GM21515 (cell line): ENCODE data around the gene ANKS3.
"Not testable (repeated sequence)": the region's sequence is repeated elsewhere in the genome, so short reads cannot be mapped to it uniquely, and the experiment has no call there.

Source experiments
- ATAC-seq: cut with Tn5 transposase; IDR thresholded peaks from one replicate; pipeline ENCODE4 v1.9.1; 2021; ENCODE audit not compliant: unreplicated experiment

The ANKS3 gene

GRCh38 chr16:4754865-4755264 is 20.8 kb upstream of the ANKS3 start:
- no peak for ATAC-seq

DNA sequence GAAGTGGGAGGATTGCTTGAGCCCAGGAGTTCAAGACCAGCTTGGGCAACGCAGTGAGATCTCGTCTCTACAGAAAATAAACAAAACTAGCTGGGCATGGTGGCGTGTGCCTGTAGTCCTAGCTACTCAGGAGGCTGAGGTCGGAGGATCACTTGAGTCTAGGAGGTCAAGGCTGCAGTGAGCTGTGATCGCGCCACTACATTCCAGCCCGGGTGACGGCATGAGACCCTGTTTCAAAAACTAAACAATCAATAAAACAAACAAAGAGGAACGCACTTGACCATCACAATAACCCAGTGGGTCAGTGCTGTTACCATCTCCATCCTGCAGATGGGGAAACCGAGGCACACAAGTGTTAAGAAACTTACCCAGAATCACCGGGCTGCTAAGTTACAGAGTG is 19.2 kb upstream of the ANKS3 start:
- ATAC-seq: no peak

DNA sequence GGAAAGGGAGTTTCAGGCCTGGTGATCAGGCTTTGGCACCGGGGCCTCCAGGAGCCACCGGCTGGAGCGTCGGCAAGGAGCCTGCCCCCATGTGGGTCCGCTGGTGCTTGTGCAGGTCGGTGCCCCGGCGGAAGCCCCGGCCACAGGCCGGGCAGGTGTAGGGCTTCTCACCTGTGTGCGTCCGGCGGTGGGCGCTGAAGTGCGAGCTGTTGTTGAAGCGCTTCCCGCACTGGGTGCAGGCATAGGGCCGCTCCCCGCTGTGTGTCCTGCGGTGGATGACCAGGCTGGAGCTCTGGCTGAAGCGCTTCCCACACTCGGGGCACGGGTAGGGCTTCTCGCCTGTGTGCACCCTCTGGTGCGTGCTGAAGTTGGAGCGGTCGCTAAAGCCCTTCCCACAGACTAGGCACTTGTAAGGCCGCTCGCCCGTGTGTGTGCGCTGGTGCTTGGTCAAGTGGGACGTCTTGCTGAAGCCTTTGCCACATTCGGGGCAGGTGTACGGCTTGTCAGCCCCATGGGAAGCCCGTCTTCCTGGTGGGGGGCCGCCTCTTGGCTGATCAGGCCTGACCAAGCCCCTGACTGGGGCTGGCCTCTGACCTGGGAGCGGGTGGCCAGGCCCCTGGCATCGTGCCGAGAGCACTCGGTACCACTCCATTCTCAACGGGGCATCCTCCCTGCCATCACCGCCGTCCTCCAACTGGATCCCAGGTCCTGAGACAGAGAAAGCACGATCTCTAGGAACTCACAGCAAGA is 18.5 kb upstream of the ANKS3 start:
- ATAC-seq: no peak

- ATAC-seq: no peak
These were observed 16.8 kb upstream of the ANKS3 start for GRCh38 chr16:4750896-4751295.

GRCh38 chr16:4749700-4750257 is 15.7 kb upstream of the ANKS3 start:
- ATAC-seq: no peak

DNA sequence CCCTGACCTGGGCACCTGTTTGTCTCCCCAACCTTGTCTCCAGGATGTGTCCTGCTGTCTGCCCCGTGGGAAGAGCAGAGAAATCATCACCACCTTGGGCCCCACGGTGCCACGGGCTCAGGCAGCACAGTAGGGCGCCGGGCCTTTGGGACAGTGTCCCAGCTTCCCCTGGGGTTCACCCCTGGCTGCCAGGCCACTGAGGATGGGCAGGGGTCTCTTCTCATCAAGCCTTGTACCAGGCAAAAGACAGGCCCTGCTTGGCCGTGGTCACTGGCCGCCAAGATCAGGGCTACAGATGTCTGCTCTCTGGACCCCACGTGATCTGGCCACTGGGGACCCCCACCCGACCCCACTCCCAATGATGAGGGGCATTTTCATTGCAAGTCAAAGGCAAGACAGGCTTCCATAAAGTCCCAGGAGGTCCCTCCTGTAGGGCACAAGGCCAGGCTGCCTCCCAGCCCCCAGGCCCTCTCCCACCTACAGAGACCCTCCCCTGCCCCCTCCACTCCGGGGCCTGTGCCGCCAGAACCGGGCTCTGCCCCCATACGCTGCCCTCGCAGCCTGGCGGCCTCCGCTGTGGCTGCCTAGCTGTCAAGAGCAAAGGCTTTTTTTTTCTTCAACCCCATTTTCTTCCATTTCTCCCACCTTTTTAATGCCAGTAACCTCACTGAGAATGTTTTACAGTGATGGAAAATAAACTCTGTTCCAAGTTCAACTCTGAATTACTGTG is 14.8 kb upstream of the ANKS3 start:
- no peak for ATAC-seq

DNA sequence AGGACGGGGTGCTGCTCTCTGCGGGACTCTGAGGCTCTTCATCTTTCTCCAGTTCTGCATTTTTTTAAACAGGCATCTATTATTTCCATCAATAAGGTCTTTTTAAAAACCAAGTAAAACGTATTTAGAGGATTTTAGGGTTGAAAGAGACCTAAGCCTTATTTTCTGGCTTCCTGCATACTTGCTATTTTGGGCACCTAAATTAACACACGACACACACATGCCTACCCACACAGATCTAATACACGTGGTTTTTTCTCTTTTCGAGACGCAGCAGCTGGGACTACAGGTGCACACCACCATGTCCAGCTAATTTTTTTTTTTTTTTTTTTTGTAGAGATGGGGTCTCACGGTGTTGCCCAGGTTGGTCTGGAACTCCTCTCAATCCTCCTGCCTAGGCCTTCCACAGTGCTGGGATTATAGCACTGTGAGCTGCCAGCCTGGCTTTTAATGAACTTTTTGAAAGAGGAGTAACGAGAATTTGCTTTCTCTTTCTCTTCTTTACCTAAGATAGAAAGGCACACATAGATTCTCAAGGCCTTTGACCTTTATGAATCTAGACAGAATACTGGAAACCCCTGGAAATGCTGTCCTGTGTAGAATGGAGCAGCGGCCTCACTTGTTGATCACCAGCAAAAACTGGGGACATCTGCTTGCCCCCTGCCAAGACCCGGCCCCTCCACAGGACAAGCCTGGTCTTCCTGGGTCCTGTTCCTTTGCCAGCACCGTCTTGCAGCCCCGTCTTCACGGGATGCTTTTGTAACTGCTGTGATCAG is 14.0 kb upstream of the ANKS3 start:
- ATAC-seq: no peak

GRCh38 chr16:4746991-4747574 is 13.0 kb upstream of the ANKS3 start:
- ATAC-seq: no peak

GRCh38 chr16:4746215-4746614 is 12.1 kb upstream of the ANKS3 start:
- no peak for ATAC-seq

DNA sequence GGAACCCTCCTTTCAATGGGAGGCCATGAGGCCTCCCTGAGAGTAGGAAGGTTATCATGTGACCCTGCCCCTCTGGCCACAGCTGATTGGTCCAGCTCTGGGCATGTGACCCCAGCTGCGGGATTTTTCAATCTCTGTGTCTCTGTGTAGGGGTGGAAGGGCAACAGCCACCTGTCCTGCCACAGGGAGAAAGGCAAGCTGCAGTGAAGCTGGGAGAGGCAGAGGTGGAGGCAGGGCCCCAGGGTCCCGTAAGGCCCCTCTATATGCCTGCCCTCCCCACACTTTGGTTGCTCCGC is 11.2 kb upstream of the ANKS3 start:
- no peak for ATAC-seq

DNA sequence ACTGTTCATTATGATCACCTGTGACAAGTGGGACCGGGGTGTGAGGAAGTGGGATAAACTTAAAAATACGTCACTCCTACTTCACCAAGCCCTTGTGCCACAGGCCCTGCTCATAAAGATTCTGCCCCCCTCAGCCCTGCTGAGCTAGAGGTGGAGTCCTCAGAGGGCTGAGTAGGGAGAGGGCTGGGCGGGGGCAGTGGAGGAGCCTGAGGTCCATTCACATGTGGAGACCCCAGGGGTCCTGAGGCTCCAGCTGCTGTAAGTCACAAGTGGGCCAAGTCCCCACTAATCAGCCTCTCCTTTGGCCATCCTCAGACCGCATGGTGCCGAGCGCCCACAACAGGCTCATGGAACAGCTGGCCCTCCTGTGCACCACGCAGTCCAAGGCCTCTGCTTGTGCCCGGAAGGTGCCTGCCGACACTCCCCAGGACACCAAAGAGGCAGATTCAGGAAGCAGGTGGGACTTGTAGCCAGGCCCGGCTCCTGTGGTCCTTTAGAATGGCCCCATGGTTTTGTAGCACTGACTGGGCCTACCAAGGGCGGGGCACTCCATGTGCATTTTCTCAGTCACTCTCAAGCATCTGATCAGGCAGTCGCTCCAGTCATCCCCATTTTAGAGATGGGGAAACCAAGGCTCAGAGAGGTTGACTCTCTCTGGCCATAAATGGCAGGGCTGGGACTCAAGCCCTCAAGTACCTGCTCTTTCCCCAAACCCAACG is 10.6 kb upstream of the ANKS3 start:
- ATAC-seq: no peak

DNA sequence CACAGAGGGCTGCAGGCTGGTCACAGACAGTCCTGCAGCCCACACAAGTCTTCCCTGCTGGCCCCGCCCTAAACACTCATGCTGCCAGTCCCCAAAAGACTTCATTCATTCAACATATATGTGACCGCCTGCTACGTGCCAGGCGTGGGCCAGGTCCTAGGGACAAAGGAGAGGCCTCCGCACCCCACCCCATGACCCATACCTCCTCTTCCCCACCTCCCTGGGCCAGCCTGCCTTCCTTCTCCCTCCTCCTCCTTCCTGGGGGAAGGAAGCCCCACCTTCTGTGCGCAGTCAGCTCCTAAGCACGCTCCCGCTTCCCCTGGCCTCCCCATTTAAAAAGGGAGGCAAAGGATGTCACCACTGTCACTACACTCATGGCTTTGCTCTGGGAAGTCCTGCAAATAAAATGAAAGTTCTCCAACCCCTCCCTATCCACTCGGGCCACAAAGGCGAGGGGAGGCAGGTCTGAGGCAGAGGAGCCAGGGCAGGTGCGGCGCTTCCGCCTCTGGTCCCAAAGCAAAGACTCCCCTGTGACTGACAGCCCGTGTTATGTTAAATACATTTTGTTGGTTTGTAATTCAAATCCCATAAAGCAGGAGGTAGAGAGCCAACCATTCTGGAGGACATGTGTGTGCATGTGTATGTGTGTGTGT is 9.3 kb upstream of the ANKS3 start:
- ATAC-seq: no peak

GRCh38 chr16:4738370-4738769 is 4.3 kb upstream of the ANKS3 start:
- not testable (repeated sequence) for ATAC-seq

- no peak for ATAC-seq
These were observed 3.5 kb upstream of the ANKS3 start for GRCh38 chr16:4737545-4737944.

GRCh38 chr16:4736546-4736945 is 2.5 kb upstream of the ANKS3 start:
- ATAC-seq: no peak

- ATAC-seq: peak; percentile 66
These were observed 862 bp upstream of the ANKS3 start for GRCh38 chr16:4734730-4735535.

DNA sequence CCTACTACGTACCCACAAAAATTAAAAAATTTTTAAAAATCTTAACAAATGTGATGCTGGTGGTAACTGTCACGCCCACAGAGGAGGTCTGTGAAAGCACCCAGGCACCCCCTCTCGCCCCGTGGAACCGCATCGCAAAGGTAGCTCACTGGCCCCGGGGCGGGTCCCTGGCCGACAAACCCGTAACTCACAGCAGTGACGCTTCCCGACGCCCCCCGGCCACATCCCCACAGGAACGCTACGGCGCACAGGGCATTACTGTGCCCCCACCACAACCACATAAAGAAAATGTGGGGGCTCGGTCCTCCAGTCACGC is 366 bp downstream of the ANKS3 start:
- no peak for ATAC-seq

DNA sequence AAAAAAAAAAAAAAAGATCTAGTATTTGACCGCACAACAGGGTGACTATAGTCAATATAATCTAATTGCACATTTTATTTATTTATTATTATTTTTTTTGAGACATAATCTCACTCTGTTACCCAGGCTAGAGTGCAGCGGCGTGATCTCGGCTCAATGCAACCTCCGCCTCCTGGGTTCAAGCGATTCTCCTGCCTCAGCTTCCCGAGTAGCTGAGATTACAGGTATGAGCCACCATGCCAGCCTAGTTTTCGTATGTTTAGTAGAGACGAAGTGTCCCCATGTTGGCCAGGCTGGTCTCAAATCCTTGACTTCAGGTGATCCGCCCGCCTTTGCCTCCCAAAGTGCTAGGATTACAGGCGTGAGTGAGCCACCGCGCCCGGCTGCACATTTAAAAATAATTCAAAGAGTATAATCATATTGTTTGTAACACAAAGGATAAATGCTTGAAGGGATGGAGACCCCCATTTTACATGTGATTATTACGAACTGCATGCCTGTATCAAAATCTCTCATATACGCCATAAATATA is 794 bp downstream of the ANKS3 start:
- ATAC-seq: no peak

DNA sequence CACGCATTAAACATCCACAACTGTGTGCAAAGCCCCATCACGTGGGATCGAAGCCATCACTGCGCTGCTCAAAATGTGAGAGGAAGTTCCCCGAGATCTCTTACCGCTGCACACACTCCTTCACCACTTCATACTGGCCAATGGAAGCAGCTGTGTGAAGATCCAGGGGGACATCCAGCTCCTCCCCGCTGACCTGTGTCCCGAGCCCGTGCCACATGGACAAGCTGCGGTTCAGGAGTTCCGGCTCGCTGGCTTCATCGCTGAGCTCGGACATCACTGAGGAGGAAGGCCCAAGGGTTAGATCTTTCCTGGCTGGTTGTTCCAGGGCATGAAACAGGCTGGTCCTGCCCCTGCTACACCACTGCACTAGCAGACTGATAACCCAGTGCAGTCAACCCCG is 4.2 kb downstream of the ANKS3 start:
- no peak for ATAC-seq
